H1 (cell line): Measurements from ENCODE around the gene LARP4. TPM values are rescaled to one million over a fixed set of nuclear protein-coding genes. Genes with fewer than 3 reads are reported as not detected.

Experiments used
- E2F6 ChIP-seq: IDR thresholded peaks from 2 replicates; pipeline ENCODE4 v1.6.1; 2012; ENCODE audit warnings: inconsistent platforms
- FOSL1 ChIP-seq: IDR thresholded peaks from 2 replicates; pipeline ENCODE4 v1.6.1; 2011; ENCODE audit warnings: mild to moderate bottlenecking, low read depth, low read length, moderate library complexity; ENCODE audit not compliant: insufficient read depth
- polyA plus RNA-seq, 7 experiments: library from polyadenylated mRNA; depleted of rRNA in 3 of 7; stranded (reverse) in 5 of 7; unstranded in 2 of 7; fragments of >200 nt in 5 of 7; fragments of 200-250 nt in 2 of 7; gene quantifications; 1 replicate in 5 of 7; 2 replicates in 1 of 7; 4 replicates in 1 of 7; pipeline versions ENCODE4 v1.2.1 to v1.2.3, GENCODE V29; 2011 to 2013; ENCODE audit warnings: missing spikeins in 2 of 7, mixed read lengths in 2 of 7
- total RNA-seq: library from RNA; stranded (reverse); fragmentation: NEBNext Ultra II Directional; extraction: Animal tissue kit (Norgen Biotek cat#: 25700); gene quantifications from 2 replicates; pipeline ENCODE4 v1.2.1, GENCODE V29; 2021

Gene LARP4
- total and polyA plus RNA-seq, 2 of the 8 experiments (the other 6 are each of a cell fraction or from before 2014, with no cell fraction given) = 12.8 to 93.9 TPM

- TF ChIP-seq FOSL1 (no peak), E2F6 (no peak)
Measured at GRCh38 chr12:50518090-50518489, 117.4 kb downstream of the LARP4 start (continued).
